ENCODE data around the gene STRN4.
"Not testable (repeated sequence)": the region's sequence is repeated elsewhere in the genome, so short reads cannot be mapped to it uniquely, and the experiment has no call there.

STRN4 gene

DNA sequence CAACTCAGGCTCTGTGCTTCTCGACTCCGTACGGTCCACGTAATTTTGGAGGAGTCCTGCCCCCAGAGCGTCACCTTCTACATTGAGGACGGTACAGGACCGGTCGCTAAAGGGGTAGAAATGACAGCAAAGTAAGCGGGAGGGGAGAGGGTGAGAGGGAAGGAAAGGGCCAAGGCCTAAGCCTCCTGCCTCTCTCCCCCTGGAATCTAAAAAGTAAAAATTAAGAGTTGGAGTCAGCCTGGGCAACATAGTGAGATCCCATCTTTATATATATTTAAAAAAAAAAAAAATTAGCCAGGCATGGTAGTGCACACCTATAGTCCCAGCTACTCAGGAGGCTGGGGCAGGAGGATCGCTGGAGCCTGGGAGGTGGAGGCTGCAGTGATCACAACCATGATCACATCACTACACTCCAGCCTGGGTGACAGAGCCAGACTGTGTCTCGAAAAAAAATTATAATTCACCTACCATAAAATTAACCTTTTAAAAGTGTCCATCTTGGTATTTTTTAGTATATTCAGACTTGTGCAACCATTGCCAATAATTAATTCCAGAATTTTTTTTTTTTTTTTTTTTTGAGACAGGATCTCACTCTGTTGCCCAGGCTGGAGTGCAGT lies 29.5 kb upstream of the STRN4 start:
- no peak overlapping the region for H3K4me3 ChIP-seq (replicated peaks; ENCODE audit: low read depth, low read length)
- no peak for DNase-seq (ENCODE audit: extremely low read depth, insufficient read length)
- TF ChIP-seq, protein P1, sequence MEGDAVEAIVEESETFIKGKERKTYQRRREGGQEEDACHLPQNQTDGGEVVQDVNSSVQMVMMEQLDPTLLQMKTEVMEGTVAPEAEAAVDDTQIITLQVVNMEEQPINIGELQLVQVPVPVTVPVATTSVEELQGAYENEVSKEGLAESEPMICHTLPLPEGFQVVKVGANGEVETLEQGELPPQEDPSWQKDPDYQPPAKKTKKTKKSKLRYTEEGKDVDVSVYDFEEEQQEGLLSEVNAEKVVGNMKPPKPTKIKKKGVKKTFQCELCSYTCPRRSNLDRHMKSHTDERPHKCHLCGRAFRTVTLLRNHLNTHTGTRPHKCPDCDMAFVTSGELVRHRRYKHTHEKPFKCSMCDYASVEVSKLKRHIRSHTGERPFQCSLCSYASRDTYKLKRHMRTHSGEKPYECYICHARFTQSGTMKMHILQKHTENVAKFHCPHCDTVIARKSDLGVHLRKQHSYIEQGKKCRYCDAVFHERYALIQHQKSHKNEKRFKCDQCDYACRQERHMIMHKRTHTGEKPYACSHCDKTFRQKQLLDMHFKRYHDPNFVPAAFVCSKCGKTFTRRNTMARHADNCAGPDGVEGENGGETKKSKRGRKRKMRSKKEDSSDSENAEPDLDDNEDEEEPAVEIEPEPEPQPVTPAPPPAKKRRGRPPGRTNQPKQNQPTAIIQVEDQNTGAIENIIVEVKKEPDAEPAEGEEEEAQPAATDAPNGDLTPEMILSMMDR (IDR thresholded peaks at IDR 0.05; ENCODE audit: insufficient read depth, low read length, poor library complexity, severe bottlenecking): no peak
- H3K27me3 ChIP-seq (replicated peaks; ENCODE audit: control insufficient read depth, insufficient read depth, low read length): no peaks in the 10 kb centered on the region
- peaks cover 25% of the 10 kb centered on the region for H3K36me3 ChIP-seq (ENCODE audit: control insufficient read depth, insufficient read depth, low read length)

DNA sequence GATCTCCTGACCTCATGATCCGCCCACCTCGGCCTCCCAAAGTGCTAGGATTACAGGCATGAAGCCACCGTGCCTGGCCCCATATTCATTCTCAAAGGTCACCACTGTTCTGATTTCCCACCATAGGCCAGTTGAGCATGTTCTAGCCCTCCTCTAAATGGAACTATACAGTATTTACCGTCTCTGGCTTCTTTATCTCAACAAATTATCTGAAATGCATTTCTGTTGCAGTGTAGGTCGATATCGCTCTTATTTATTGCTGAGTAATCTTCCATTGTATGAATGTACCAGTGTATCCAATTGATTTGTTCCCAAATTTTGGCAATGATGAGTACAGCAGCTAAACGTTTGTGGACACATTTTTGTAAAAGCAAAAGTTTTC lies 26.8 kb upstream of the STRN4 start:
- TF ChIP-seq, protein P1 (IDR thresholded peaks at IDR 0.05; ENCODE audit: insufficient read depth, low read length, poor library complexity, severe bottlenecking): no peak
- no peaks in the 10 kb centered on the region for H3K27me3 ChIP-seq (replicated peaks; ENCODE audit: control insufficient read depth, insufficient read depth, low read length)
- peaks cover 17% of the 10 kb centered on the region for H3K36me3 ChIP-seq (ENCODE audit: control insufficient read depth, insufficient read depth, low read length)
- H3K4me3 ChIP-seq (replicated peaks; ENCODE audit: low read depth, low read length): no peak overlapping the region
- no peak for DNase-seq (ENCODE audit: extremely low read depth, insufficient read length)

DNA sequence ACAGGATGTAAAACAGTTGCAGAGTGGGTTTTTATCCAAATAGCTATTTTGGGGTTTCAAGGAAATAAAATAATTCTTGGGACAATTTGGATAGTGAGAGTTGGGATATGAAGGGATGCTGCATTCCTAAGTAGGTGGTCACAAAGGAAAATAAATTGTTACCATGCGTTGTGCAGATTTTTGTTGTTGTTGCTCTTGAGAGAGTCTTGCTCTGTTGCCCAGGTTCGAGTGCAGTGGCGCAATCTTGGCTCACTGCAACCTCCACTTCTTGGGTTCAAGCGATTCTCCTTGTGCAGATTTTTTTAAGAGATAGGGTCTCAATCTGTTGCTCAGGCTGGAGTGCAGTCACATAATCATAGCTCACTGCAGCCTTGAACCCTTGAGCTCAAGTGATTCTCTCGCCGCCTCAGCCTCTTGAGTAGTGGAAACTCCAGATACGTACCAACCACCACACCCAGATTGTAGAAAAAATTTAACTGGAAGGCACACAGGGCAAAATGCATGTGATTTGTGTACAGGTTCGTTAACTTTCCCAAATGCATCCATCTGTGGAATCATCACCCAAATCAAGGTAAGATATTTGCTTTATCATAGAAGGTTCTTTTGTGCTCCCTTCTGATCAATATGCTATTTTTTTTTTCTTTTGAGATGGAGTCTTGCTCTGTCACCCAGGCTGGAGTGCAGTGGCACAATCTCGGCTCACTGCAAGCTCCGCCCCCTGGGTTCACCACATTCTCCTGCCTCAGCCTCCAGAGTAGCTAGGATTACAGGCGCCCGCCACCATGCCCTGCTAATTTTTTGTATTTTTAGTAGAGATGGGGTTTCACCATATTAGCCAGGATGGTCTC lies 26.1 kb upstream of the STRN4 start:
- Histone ChIP-seq H3K27me3 (replicated peaks; ENCODE audit: control insufficient read depth, insufficient read depth, low read length) (no peaks in the 10 kb centered on the region), H3K4me3 (replicated peaks; ENCODE audit: low read depth, low read length) (no peak overlapping the region), H3K36me3 (ENCODE audit: control insufficient read depth, insufficient read depth, low read length) (peaks cover 16% of the 10 kb centered on the region)
- TF ChIP-seq, protein P1 (IDR thresholded peaks at IDR 0.05; ENCODE audit: insufficient read depth, low read length, poor library complexity, severe bottlenecking): no peak
- DNase-seq (ENCODE audit: extremely low read depth, insufficient read length): no peak

DNA sequence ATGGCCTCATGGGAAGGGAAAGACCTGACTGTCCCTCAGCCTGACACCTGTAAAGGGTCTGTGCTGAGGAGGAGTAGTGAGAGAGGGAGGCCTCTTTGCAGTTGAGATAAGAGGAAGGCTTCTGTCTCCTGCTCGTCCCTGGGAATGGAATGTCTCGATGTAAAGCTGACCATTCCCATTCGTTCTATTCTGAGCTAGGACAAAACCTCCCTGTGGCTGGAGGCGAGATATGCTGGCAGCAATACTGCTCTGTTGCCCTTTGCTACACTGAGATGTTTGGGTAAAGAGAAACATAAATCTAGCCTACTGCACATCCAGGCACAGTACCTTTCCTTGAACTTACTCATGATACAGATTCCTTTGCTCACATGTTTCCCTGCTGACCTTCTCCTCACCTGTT lies 22.5 kb upstream of the STRN4 start:
- H3K27me3 ChIP-seq (replicated peaks; ENCODE audit: control insufficient read depth, insufficient read depth, low read length); DNase-seq (ENCODE audit: extremely low read depth, insufficient read length); H3K4me3 ChIP-seq (replicated peaks; ENCODE audit: low read depth, low read length); H3K36me3 ChIP-seq (ENCODE audit: control insufficient read depth, insufficient read depth, low read length): not testable (repeated sequence)

DNA sequence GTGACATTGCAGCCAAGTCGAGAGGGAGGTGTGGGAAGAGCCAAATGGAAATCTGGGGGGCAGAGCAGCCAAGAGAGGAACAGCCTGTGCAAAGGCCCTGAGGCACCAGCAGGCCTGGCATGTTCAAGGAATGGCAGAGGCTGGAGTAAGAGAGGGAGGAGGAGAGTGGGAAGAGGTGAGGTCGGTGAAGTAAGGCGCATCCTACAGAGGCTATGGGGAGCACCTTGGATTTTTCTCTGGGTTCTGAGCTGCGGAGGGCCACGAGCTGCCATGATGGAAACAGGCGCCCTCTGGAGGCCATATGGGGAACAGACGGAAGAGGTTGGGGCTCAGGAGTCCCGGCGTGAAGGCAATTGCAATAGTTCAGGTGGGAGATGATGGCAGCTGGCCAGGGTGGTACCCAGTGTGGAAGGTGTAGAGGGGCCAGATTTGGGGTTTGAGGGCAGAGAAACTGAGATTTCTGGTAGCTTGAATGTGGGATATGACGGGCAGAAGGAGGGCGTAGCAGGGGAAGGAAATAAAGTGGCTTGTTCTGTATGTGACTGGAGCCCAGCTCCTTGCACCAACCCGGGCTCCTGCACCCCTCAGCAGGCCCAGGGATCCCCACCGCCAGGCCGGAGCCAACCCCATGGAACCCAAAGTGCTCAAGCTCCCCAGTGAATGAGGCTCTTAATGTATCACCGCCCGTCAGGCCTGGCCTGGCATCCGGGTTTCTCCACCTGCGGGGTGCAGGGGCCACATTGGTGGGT lies 20.5 kb upstream of the STRN4 start:
- no peak for DNase-seq (ENCODE audit: extremely low read depth, insufficient read length)
- TF ChIP-seq, protein P1 (IDR thresholded peaks at IDR 0.05; ENCODE audit: insufficient read depth, low read length, poor library complexity, severe bottlenecking): peak; percentile 85

DNA sequence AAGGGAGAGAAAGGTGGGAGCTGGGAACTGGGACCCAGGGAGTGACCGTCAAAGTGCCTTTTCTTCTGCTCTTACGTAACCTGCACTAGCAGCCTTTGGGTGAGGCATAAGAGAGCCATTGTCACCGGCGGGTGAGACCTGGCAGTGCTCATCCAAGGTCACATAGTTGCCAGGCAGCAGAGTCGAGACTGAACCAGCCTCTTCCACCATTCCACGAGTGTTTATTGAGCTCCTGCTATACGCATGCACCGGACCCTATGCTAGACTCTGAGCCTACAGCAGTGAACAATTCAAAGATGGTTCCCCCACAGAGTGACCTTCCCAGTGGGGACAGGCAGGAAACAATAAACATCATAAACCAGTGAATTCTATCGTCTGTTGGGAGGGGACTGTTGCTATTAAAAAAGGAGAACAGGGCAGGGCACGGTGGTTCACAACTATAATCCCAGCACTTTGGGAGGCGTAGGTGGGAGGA lies 18.6 kb upstream of the STRN4 start:
- Histone ChIP-seq H3K27me3 (replicated peaks; ENCODE audit: control insufficient read depth, insufficient read depth, low read length) (no peaks in the 10 kb centered on the region), H3K4me3 (replicated peaks; ENCODE audit: low read depth, low read length) (no peak overlapping the region), H3K36me3 (ENCODE audit: control insufficient read depth, insufficient read depth, low read length) (no peaks in the 10 kb centered on the region)
- TF ChIP-seq, protein P1 (IDR thresholded peaks at IDR 0.05; ENCODE audit: insufficient read depth, low read length, poor library complexity, severe bottlenecking): no peak
- no peak for DNase-seq (ENCODE audit: extremely low read depth, insufficient read length)

More for the DNA sequence above, 20.5 kb upstream of the STRN4 start:
- H3K27me3 ChIP-seq (replicated peaks; ENCODE audit: control insufficient read depth, insufficient read depth, low read length): no peaks in the 10 kb centered on the region
- H3K36me3 ChIP-seq (ENCODE audit: control insufficient read depth, insufficient read depth, low read length): no peaks in the 10 kb centered on the region
- no peak overlapping the region for H3K4me3 ChIP-seq (replicated peaks; ENCODE audit: low read depth, low read length)
